Body of pancreas (tissue), 4 donors: ENCODE data around the gene FADS3. TPM values are rescaled to one million over a fixed set of nuclear protein-coding genes. Genes with fewer than 3 reads are reported as not detected.

Source experiments
- ATAC-seq: fragments of 150-250 bp; one replicate; pipeline ENCODE4 v1.9.1; 2016
- DNase-seq, 4 donors: peaks; one replicate each; pipeline ENCODE4 v3.0.0-alpha.2; 2019
- H3K27ac ChIP-seq, 4 donors: fragments of 200-600 bp; sonication (generic); 1 replicate in 3 of 4; 2 replicates in 1 of 4; pipeline versions ENCODE4 v1.5.1 to v1.6.1; 2016 to 2019; ENCODE audit warnings: mild to moderate bottlenecking in 1 of 4, mixed read lengths in 1 of 4, moderate library complexity in 1 of 4
- H3K27me3 ChIP-seq, 2 donors: fragments of 200-600 bp; sonication (generic); one replicate each; pipeline ENCODE4 v1.6.0; 2016; ENCODE audit warnings: mild to moderate bottlenecking in 1 of 2
- H3K36me3 ChIP-seq, 2 donors: fragments of 200-600 bp; sonication (generic); replicated peaks in 1 of 2; 2 replicates each; pipeline ENCODE4 v1.5.1; 2016; ENCODE audit warnings: low read depth in 2 of 2; ENCODE audit not compliant: insufficient read depth in 1 of 2
- H3K4me1 ChIP-seq: fragments of 200-600 bp; sonication (generic); one replicate; pipeline ENCODE4 v1.6.0; 2016
- H3K4me3 ChIP-seq, 2 donors: fragments of 200-600 bp; sonication (generic); 1 replicate in 1 of 2; 2 replicates in 1 of 2; pipeline ENCODE4 v1.5.1; 2016 to 2019
- H3K9me3 ChIP-seq, 3 donors: fragments of 200-600 bp; sonication (generic); 1 replicate in 2 of 3; 2 replicates in 1 of 3; pipeline ENCODE4 v1.5.1; 2016
- CTCF ChIP-seq, 7 experiments: fragments of 450-650 bp in 4 of 7; fragments of 200-600 bp in 3 of 7; sonication (generic) in 3 of 7; IDR thresholded peaks; one replicate each; pipeline ENCODE4 v1.5.1; 2016 to 2019; ENCODE audit warnings: antibody characterized with exemption in 7 of 7
- POLR2A ChIP-seq, 3 donors: fragments of 450-650 bp; IDR thresholded peaks; one replicate each; pipeline ENCODE4 v1.6.1; 2016; ENCODE audit warnings: antibody characterized with exemption in 3 of 3, mild to moderate bottlenecking in 2 of 3
- WGBS, 2 donors: methylation state at CpG; one replicate each; pipeline ENCODE4 v1.1.5; 2017; 5-methylcytosine and 5-hydroxymethylcytosine counted together
- intact Hi-C: fragments of 100-400 bp; cut with DNase I; formaldehyde crosslinking; loops from one replicate; pipeline ENCODE4 v1.15.1; 2023
- microRNA-seq, 2 donors: library from miRNA; unstranded; fragments of <30 nt; microRNA quantifications; one replicate each; pipeline ENCODE4, GENCODE V29; 2016; ENCODE audit warnings: borderline number of aligned reads in 2 of 2, borderline replicate concordance in 2 of 2
- small RNA-seq: library from RNA; depleted of rRNA; stranded (forward); fragments of <200 nt; gene quantifications from one replicate; pipeline ENCODE3, GENCODE V24; 2016
- total RNA-seq, 2 donors: library from RNA; depleted of rRNA; stranded (reverse); fragments of >200 nt; gene quantifications; one replicate each; pipeline ENCODE4 v1.1.0, GENCODE V29; 2016

The FADS3 gene
- total RNA-seq, 2 donors from 2014 or later, result 30.9 to 33.0 TPM

- intact Hi-C loops, result no loop called here
- Histone ChIP-seq H3K27me3 (peaks cover 0 to 5% of the 10 kb centered on the region in 2 donors), H3K4me1 (peaks cover 26% of the 10 kb centered on the region), H3K4me3 (peak within 1 kb of the TSS in 1 of 2 donors; percentile 22), H3K27ac (peak within 1 kb of the TSS in 3 of 4 donors; percentile 15 to 75 (median 65)), H3K9me3 (no peaks in the 10 kb centered on the region), H3K36me3 (no peaks in the 10 kb centered on the region)
- 1 to 3% methylated on average over 30 to 83 of the region's 83 CpGs for WGBS, 2 donors
- TF ChIP-seq CTCF (IDR thresholded peaks at IDR 0.05) (no peak), POLR2A (IDR thresholded peaks at IDR 0.05) (peak in 2 of 3 donors; percentile 15 to 55)
- ATAC-seq (peak; percentile 76), DNase-seq (peak; percentile 64 to 88 (median 72))
Measured at GRCh38 chr11:61827571-61828378, 63.6 kb downstream of the FADS3 start, which contains the start of gene FADS2. FADS2 (plus strand) TSS chr11:61828300; CDS start chr11:61828391, 91 bp downstream.

GRCh38 chr11:61826930-61827570 is 64.3 kb downstream of the FADS3 start:
- intact Hi-C loops, result no loop called here
- H3K36me3 ChIP-seq, result no peaks in the 10 kb centered on the region
- no peak overlapping the region for H3K4me3 ChIP-seq
- H3K27ac ChIP-seq, result peak overlapping the region in 2 of 4 donors; percentile 42 to 75
- 51 to 66% methylated on average over 22 to 23 of the region's 23 CpGs for WGBS, 2 donors
- no peak for TF ChIP-seq CTCF (IDR thresholded peaks at IDR 0.05)
- no peak for TF ChIP-seq POLR2A (IDR thresholded peaks at IDR 0.05)
- H3K4me1 ChIP-seq, result peaks cover 26% of the 10 kb centered on the region
- no peaks in the 10 kb centered on the region for H3K9me3 ChIP-seq
- DNase-seq (peak in 1 of 4 donors; percentile 34), ATAC-seq (no peak)
- peaks cover 0 to 5% of the 10 kb centered on the region in 2 donors for H3K27me3 ChIP-seq

Small RNA genes within 50 kb of the gene (microRNA-seq; reads per million reads assigned to microRNA genes)
- 0 to 1.9 reads per million in 2 donors for gene MIR6746

Small RNA genes within 50 kb of the gene (small RNA-seq; reads per million reads assigned to genes)
- gene MIR6746, result not detected
- not detected for gene RNU6-1243P

Other genes with a start within 250 kb of the FADS3 start
- 1 to 10 TPM; 7.0 to 9.9 TPM for gene DAGLA, start 211.2 kb downstream of the FADS3 start, total RNA-seq
- 10 to 100 TPM; 33.2 to 47.5 TPM for gene MYRF, start 138.9 kb downstream of the FADS3 start, total RNA-seq
- gene TMEM258, start 98.9 kb downstream of the FADS3 start, total RNA-seq, result 10 to 100 TPM in 1 of 2 donors, 1 to 10 TPM in 1; 8.6 to 29.1 TPM
- 1 to 10 TPM; 2.6 to 3.4 TPM for gene FEN1, start 98.6 kb downstream of the FADS3 start, total RNA-seq
- gene FADS1, start 74.5 kb downstream of the FADS3 start, total RNA-seq, result 1 to 10 TPM; 4.6 to 7.0 TPM
- gene FADS2, start 63.2 kb downstream of the FADS3 start, total RNA-seq, result 1 to 10 TPM; 2.0 to 4.4 TPM
- gene RAB3IL1, start 26.0 kb upstream of the FADS3 start, total RNA-seq, result 10 to 100 TPM in 1 of 2 donors, 1 to 10 TPM in 1; 5.4 to 11.5 TPM
- 1 to 10 TPM; 1.6 to 2.6 TPM for gene BEST1, start 58.8 kb upstream of the FADS3 start, total RNA-seq
- 1,000 to 10,000 TPM; 1,333 to 1,363 TPM for gene FTH1, start 76.1 kb upstream of the FADS3 start, total RNA-seq
- gene INCENP, start 232.5 kb upstream of the FADS3 start, total RNA-seq, result 1 to 10 TPM; 5.4 to 7.9 TPM